ENCODE measurements around the gene PRICKLE2. TPM values are rescaled to one million over a fixed set of nuclear protein-coding genes. Genes with fewer than 3 reads are reported as not detected.

The PRICKLE2 gene
- total and polyA plus RNA-seq, 10 of the 15 experiments (the other 5 are each of a cell fraction or from before 2014, with no cell fraction given): 0.11 to 2.6 (median 0.69) TPM

DNA sequence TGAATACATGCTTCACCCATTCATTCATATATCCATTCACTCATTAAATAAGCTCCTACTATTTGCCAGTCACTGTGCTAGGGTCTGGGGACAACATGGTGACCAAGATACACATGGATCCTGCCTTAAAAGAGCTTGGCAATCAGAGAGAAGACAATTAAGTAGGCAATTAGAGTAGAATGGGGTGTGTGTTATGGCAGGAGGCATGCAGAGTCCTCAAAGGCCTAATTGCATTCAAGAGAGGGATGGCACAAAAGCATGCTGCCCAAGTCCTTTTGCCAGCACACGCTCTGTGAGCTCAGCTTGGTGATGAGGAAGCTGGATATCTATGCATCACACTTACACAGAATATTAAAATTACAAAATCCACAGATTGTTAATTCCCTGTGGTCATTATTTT, 2.8 kb upstream of the PRICKLE2 start:
- ChIA-PET POLR2A (no interaction called here), SMC1A (ENCODE audit: uncharacterized antibody, unreplicated experiment) (interaction anchor here (0.7 to 6.7 kb wide), 8 partner anchors 14 to 256 kb away, joined by 3 to 86 read pairs (median 16); no protein-coding TSS in a partner anchor), CTCF (interaction anchor here (1.2 to 7.3 kb wide), 4 partner anchors 9 to 256 kb away, joined by 3 to 54 read pairs (median 26); no protein-coding TSS in a partner anchor), RAD21 (ENCODE audit: unreplicated experiment) (interaction anchor here (0.5 to 6.0 kb wide), 3 partner anchors 23 to 235 kb away, joined by 3 to 30 read pairs (median 20); no protein-coding TSS in a partner anchor)
- in situ Hi-C loops (cut with MboI) (no loop called here), intact Hi-C loops (cut with micrococcal nuclease; ENCODE audit: unreplicated experiment) (loop anchor here (10.0 kb wide), 1 partner anchor 193 kb away; no protein-coding TSS in a partner anchor)
- no peak overlapping the region for H3K27ac ChIP-seq (ENCODE audit: control insufficient read depth, insufficient read depth)
- no peak overlapping the region for H3K4me3 ChIP-seq
- no peaks in the 10 kb centered on the region for H4K20me1 ChIP-seq (ENCODE audit: control insufficient read depth, insufficient read depth)
- DNase-seq (ENCODE audit: low read depth, low spot score) (no peak), FAIRE-seq (no peak), ATAC-seq (no peak)
- BruUV-seq (replicated peaks): no TSS peak
- no peaks in the 10 kb centered on the region for H3K9me3 ChIP-seq (replicated peaks; ENCODE audit: control insufficient read depth, insufficient read depth, low read length)
- no peaks in the 10 kb centered on the region for H3K36me3 ChIP-seq (ENCODE audit: control insufficient read depth in 2 of 2, insufficient read depth in 2 of 2, low read length in 1 of 2)
- 77% methylated on average over 1 of the region's 1 CpG for WGBS (ENCODE audit: insufficient coverage, insufficient replicate concordance, low lambda C conversion rate, missing lambda C conversion rate)
- H3K27me3 ChIP-seq (replicated peaks in 1 of 2; ENCODE audit: control insufficient read depth in 2 of 2, insufficient read depth in 2 of 2, low read length in 1 of 2): no peaks in the 10 kb centered on the region
- H3K4me2 ChIP-seq (ENCODE audit: control insufficient read depth, insufficient read depth): no peak overlapping the region
- H2AFZ ChIP-seq (ENCODE audit: control insufficient read depth, low read depth, low read length): no peak overlapping the region
- TF ChIP-seq CHD1 (IDR thresholded peaks at IDR 0.05; ENCODE audit: low read depth, low read length): no peak
- no peak for TF ChIP-seq YBX1 (IDR thresholded peaks at IDR 0.05)
- no peak for TF ChIP-seq CREB1 (IDR thresholded peaks at IDR 0.05; ENCODE audit: low read depth)
- no peak for TF ChIP-seq IKZF2 (IDR thresholded peaks at IDR 0.05)
- TF ChIP-seq FOXK2 (IDR thresholded peaks at IDR 0.05): no peak
- TF ChIP-seq CTCF (IDR thresholded peaks at IDR 0.05 in 2 of 3, conservative IDR thresholded peaks at IDR 0.05 in 1 of 3; ENCODE audit: control insufficient read depth in 2 of 3, extremely low read depth in 1 of 3, insufficient read depth in 1 of 3, low read depth in 3 of 3, low read length in 3 of 3): no peak
- no peak for TF ChIP-seq ZZZ3 (IDR thresholded peaks at IDR 0.05; ENCODE audit: control insufficient read depth, insufficient read length, low read depth)
- TF ChIP-seq SMAD5 (IDR thresholded peaks at IDR 0.05; ENCODE audit: low read depth): no peak
- no peak for TF ChIP-seq TCF3 (IDR thresholded peaks at IDR 0.05; ENCODE audit: borderline replicate concordance, insufficient read depth, low read depth, low read length)
- H3K79me2 ChIP-seq (ENCODE audit: control insufficient read depth, insufficient read depth, low read length): no peaks in the 10 kb centered on the region
- no peak overlapping the region for H3K9ac ChIP-seq (ENCODE audit: control insufficient read depth, insufficient read depth, low read length)
- no peaks in the 10 kb centered on the region; the same call in 1 of the 2 replicates for H3K4me1 ChIP-seq (ENCODE audit: control insufficient read depth, insufficient read depth, low read length)

Data from GM12878 (cell line).